H54 (cell line): ENCODE measurements around the gene IGSF3.

ENCODE experiments used
- DNase-seq: peaks from one replicate; pipeline ENCODE4 v3.0.0; 2011; ENCODE audit warnings: low spot score, mixed read lengths; ENCODE audit not compliant: insufficient read length
- FAIRE-seq: peaks from 3 replicates; lab custom pipeline; 2011; peaks lifted over from hg19 to GRCh38; lab: Jason Lieb, UNC
- POLR2A ChIP-seq: IDR thresholded peaks from 2 replicates; pipeline ENCODE4 v1.6.1; 2011; ENCODE audit warnings: low read depth, mild to moderate bottlenecking, low read length

Gene IGSF3

DNA sequence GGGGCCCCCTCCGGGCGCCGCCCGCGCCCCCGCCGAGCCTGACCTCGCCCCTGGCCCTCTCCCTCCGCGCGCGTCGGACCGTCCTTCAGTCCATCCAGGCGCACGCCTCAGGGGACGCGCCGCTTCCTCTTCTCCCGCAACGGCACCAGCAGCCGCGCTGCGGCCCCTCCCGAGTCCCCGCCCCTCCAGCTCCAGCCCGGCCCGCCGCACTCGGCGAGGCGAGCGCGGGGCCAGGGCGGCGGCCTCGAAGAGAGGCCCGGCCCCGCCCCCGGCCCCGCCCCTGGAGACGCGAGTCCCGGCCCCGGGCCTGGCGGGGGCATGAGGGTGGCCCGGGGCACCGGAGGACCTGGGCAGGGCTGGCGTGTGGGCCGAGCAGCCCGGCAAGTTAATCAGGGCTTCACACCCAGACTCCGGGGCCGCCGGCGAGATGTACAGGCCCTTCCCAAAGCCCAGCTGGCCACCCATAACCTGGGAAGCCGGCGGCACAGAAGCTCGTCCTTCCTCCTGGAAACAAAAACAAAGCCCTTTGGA is at the start of gene IGSF3:
TSS of gene IGSF3 (minus strand) at position 159 of the 531 bp plus-strand sequence. CDS start 1,407 bp downstream, outside the sequence.
- TF ChIP-seq POLR2A = peak; percentile 45; the same call in 1 of the 2 replicates
- DNase-seq = peak; percentile 81
- no peak for FAIRE-seq

DNA sequence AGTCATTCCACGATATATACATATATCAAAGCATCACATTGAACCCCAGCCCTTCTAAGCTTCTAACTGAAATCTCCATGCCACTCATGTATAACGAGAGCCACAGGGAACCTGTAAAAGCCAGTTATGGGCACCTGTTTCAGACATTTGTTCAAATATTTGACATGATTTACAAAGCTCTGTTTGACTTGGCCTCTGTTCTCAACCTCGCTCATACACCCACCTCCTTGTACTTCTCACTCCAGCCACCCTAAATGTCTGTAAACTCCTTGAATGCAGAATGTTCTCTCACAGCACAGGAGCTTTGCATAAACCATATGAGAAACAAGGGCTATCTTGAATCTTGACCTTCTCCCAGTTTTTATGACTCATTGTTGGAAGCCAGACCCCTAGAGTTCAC is 49.8 kb upstream of the IGSF3 start:
- FAIRE-seq (no peak), DNase-seq (no peak)
- no peak for TF ChIP-seq POLR2A

DNA sequence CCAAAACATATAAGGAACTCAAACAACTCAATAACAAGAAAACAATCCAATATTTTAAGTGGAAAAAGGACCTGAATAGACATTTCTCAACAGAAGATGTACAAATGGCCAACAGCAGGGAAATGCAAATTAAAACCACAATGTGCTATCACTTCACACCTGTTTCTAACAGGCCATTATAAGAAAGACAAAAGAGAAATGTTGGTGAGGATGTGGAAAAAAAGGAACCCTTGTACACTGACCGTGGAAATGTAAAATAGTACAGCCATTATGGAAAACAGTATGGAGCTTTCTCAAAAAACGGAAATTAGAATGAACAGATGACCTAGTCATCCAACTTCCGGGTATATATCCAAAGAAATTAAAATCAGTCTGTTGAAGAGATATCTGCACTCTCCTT is 48.9 kb upstream of the IGSF3 start:
- no peak for FAIRE-seq
- no peak for TF ChIP-seq POLR2A
- DNase-seq = no peak

DNA sequence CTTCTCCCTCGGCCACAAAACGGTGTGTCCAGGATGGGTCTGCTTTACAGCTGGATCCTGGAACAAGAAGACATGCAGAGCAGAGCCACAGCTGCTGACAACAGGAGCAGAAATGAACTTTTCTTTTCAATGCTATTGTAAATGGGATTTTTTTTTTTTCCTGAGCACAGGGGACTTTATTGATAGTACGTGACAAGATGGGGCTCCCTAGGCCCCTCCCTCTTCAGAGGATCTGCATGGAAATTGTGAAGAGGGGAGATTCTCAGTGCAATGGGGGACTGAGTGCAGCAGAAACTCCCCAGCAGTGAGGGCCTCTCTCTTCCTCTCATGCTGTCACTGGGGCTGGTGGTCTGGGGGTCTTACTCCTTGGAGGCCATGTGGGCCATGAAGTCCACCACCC is 45.9 kb upstream of the IGSF3 start:
- TF ChIP-seq POLR2A = no peak
- DNase-seq (no peak), FAIRE-seq (no peak)

DNA sequence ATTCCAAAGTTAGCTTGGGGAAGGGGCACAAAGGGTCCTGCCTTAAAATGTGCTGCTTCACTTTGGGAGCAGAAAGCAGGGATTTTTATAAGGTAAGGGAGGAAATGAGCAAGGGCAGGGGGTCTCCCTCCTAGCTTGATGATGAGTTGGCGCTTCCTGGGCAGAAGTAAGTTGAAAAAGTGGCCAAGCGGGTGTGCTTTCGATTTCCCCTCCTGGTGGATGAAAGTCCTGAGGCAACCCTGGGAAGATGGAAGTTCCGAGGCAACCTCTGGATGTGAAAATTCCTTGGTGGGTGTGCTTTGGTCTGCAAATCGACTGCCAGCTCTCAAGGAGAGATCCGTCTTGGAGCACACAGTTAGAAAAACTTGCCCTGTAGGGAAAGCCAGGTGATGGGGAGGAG is 45.0 kb upstream of the IGSF3 start:
- no peak for TF ChIP-seq POLR2A
- no peak for FAIRE-seq

DNA sequence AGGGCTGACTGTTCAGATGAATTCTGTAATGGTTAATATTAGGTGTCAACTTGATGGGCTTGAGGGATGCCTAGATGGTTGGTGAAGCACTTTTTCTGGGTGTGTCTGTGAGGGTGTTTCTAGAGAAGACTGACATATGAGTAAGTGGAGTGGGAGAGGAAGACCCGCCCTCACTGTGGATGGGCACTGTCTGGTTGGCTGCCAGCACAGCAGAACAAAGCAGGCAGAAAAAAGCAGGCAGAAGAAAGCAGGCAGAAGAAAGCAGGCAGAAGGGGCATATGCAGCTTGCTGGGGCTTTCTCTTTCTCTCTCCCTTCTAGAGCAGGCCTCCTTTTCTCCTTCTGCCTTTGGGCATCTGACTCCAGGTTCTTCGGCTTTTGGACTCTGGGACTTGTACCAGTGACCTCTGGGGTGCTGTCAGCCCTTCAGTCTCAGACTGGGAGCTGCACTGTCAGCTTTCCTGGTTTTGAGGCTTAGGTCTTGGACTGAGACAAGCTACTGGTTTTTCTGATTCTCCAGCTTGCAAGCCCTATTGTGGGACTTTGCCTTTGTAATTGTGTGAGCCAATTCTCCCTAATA is 43.8 kb upstream of the IGSF3 start:
- DNase-seq (no peak), FAIRE-seq (no peak)
- no peak for TF ChIP-seq POLR2A

More for the DNA sequence above, 45.0 kb upstream of the IGSF3 start:
- DNase-seq = no peak

DNA sequence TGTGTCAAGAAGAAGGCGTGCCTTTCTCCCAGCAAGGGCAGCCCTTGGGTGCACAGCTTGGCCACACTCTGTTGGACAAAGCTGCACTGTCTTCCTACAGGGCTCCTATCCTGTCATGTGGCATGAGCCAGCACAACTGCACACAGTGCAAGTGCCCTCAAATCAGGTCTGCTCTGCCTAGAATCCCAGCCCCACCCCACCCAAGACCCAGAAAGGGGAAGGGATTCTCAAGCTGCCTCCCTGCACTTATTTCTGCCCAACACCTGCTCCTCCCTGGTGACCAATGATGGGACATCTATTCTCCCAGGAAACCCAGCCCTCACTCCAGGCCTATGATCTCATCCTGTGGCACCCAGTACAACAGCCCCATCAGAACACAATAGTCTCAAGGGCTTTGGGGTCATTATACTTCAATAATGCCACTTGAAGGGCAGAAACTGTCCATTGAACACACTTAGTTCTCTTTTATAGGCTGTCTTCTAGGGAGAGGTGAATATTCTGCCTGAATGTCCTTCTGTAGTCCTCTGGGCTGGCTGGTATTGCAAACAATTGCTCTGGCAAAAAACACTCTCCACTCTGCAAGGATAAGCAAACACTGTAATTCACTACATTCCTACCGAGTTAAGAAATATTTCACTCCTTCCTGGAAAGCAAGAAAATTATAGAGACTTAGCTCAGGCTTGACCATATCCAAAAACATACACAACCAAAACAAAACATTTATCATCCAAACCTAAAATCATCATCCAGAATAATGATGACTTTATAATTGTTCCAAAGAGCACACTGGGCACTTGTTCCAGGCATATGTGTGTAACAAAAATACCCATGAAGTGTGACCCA is 43.1 kb upstream of the IGSF3 start:
- DNase-seq (no peak), FAIRE-seq (no peak)
- TF ChIP-seq POLR2A = no peak

DNA sequence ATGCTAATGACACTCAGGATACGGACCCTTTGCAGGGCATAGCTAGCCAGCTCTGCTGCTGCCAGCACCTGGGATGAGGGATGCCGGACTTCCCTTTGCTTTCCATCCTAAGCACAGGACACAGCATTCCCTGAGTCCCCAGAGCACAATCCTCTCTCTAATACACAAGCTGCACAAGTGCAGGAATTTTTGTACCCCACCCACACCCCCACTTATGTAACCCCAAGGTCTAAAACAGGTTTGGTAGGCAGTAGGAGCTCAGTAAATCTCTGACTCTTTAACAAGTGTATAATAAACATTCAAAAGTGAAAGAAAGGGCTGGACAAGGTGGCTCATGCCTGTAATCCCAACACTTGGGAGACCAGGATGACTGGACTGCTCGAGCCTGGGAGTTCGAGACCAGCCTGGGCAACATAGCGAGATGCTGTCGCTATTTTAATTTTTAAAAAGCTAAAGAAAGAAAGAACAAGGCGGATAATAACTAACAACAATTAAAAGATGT is 42.2 kb upstream of the IGSF3 start:
- FAIRE-seq = no peak
- TF ChIP-seq POLR2A = no peak

DNA sequence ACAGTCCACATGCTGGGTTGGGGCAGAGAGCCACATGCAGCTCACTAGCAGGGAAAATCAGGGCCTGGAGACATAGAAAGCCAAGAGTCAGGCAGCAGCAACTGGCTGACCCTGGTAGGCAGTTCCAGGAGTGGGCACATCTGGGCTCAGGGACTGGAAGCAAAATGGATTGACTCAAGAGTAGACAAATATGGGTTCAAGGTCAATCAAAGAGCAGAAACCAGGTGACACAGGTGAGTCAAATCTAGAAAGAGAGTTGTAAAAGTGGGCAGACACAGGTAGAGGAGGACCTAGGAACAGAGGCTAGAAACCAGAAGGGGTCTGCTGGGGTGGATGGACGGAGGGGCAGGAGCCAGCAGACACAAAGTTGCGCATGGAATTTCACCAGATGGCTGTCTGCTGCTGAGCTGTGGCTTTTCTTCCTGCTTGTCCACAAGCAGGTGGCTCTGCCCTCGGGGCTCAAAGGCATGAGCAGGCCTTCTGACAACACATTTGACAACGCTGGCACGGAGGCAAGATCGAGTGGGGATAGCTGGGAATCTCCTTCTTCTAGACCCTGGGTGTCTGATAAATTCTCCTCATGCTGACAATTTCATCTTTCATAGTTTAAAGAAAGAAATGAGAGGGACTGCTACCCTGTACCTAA is 40.8 kb upstream of the IGSF3 start:
- FAIRE-seq = no peak
- no peak for DNase-seq
- no peak for TF ChIP-seq POLR2A

More for the DNA sequence above, 42.2 kb upstream of the IGSF3 start:
- DNase-seq = no peak

DNA sequence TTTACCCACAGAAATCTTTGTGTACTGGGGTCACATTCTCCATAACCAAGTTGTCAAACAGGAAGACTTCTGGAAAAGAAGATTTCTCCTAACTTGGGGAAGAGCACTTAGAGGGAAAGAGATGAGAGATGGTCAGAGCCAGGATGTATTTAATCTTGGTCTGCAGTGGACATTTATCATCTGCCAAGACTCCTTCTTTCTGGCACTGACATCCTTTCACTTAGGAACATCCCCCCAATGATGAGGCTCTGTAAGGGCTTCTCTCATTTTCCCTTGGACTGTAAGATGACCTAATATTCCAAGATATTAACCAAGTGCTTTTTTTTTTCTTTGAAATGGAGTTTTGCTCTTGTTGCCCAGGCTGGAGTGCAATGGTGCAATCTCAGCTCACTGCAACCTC is 39.3 kb upstream of the IGSF3 start:
- no peak for TF ChIP-seq POLR2A
- no peak for FAIRE-seq
- DNase-seq = no peak

DNA sequence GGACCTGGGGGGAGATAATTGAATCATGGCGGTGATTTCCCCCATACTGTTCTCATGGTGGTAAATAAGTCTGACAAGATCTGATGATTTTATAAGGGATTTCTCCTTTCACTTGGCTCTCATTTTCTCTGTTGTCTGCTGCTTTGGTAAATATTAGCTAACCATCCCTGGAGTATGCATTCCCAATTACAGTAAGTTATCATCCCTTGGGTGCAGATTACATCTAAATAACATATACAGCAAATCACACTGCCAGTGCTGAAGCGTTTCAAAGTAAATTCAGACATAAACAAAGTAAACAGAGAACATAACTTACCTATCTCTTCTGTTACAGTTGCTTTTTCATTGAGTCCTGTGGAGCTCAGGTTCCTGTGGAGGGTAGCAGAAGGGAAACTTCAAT is 38.6 kb upstream of the IGSF3 start:
- no peak for DNase-seq
- no peak for TF ChIP-seq POLR2A
- FAIRE-seq = no peak

DNA sequence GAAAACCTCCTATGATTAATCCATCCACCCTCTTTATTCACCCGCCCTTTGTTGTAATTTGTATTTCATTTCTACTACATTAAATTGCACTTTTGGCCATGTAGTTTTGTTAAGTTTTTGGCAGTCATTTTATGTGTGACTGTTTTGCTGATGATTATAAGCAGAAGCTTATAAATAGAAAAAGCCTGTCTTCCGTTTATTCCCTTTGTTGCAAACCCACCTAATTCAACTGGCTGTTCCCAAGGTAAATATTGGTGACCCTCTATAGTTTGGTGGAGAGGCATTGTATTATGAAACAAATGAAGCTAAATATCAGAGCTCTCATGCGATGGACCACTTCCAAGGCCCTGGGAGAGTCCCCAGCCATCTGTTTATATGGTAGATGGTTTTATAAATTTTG is 36.7 kb upstream of the IGSF3 start:
- DNase-seq = no peak
- FAIRE-seq = no peak
- TF ChIP-seq POLR2A = no peak

DNA sequence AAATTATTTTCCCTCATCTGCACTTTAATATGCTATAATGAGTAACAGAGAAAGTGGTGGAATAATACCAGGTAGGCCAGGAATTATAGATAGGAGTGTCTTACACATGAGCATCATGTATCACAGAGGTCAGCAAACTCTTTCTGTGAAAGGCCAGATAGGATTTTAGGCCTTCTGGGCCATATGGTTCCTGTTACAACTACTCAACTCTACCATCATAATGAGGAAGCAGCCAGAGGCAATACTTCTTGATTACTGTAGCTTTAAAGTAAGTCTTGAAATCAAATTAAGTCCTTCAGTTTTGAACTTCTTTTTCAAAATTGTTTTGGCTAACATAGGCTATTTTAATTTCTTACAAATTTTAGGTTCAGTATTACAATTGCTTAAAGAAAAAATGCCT is 32.1 kb upstream of the IGSF3 start:
- no peak for FAIRE-seq
- no peak for TF ChIP-seq POLR2A

DNA sequence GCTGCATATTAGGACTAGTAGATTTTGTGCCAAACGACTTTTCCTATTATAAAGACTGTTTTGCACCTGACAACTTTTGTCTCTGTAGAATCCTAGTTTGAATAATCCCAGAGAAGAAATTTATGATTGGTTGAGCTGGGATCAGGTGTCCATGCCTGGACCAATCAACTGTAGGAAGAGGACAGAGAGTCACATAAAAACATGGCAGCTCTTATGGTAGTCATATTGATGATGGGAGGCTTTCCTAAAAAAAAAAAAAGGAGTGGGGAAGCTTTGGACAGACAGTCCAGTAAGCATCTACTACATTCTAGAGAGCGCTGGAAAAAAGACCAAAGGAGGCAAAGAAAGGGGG is 30.7 kb upstream of the IGSF3 start:
- no peak for FAIRE-seq

More for the DNA sequence above, 32.1 kb upstream of the IGSF3 start:
- DNase-seq = no peak

More for the DNA sequence above, 30.7 kb upstream of the IGSF3 start:
- TF ChIP-seq POLR2A = no peak
- no peak for DNase-seq
